HCT116 (cell line): ENCODE data around the gene SYP. TPM values are rescaled to one million over a fixed set of nuclear protein-coding genes. Genes with fewer than 3 reads are reported as not detected.

ENCODE experiments used
- ATAC-seq: fragments of 200-7000 bp; cut with Tn5 transposase; 2 replicates; pipeline ENCODE4 v1.9.1; 2020; ENCODE audit warnings: mild to moderate bottlenecking, moderate library complexity
- BruUV-seq: library from RNA; stranded (reverse); fragments of 400-500 nt; replicated peaks from 2 replicates; lab custom pipeline; 2021; lab: Mats Ljungman, UMichigan
- CTCF ChIA-PET: fragments of 300-600 bp; sonication (Branson Sonifier 250); formaldehyde crosslinking; loops from one replicate; lab custom pipeline; 2021; ENCODE audit warnings: antibody characterized with exemption; lab: Charles Lee
- POLR2A ChIA-PET: fragments of 300-600, 350-600 bp; sonication (Branson Sonifier 250); formaldehyde crosslinking; loops from one replicate; lab custom pipeline; 2021; ENCODE audit warnings: antibody characterized with exemption; lab: Charles Lee
- RAD21 ChIA-PET, 2 experiments: fragments of 300-600 bp; sonication (Branson Sonifier 250); formaldehyde crosslinking; loops; one replicate each; lab custom pipeline; 2023; ENCODE audit warnings: low total read pairs in 2 of 2; ENCODE audit not compliant: uncharacterized antibody in 2 of 2, unreplicated experiment in 2 of 2, low non-redundant PET in 1 of 2; lab: Charles Lee
- DNase-seq: peaks from one replicate; pipeline ENCODE4 v3.0.0-alpha.2; 2010; ENCODE audit warnings: low read depth, low spot score
- H2AFZ ChIP-seq: fragments of 200-600 bp; shearing (Covaris generic), sonication (generic); 2 replicates; pipeline ENCODE4 v1.6.1; 2017; ENCODE audit warnings: low read depth, mixed run types, mixed read lengths, antibody characterized with exemption, low read length; ENCODE audit not compliant: poor library complexity, severe bottlenecking
- H3K27ac ChIP-seq: 2 replicates; pipeline ENCODE4 v1.5.1; 2012; ENCODE audit warnings: low read depth, low read length
- H3K27me3 ChIP-seq: fragments of 200-600 bp; sonication (generic); 2 replicates; pipeline ENCODE4 v1.6.1; 2016; ENCODE audit warnings: mixed run types, low read length, mixed read lengths; ENCODE audit not compliant: insufficient read depth
- H3K36me3 ChIP-seq, 2 experiments: fragments of 200-500 bp in 1 of 2; fragments of 200-600 bp in 1 of 2; sonication (Bioruptor generic) in 1 of 2; sonication (generic) in 1 of 2; 2 replicates each; pipeline versions ENCODE4 v1.5.1 to v1.6.1; 2014 to 2016; ENCODE audit warnings: low read length in 2 of 2, inconsistent platforms in 1 of 2, mixed read lengths in 1 of 2, mixed run types in 1 of 2; ENCODE audit not compliant: insufficient read depth in 2 of 2, control insufficient read depth in 1 of 2
- H3K4me1 ChIP-seq, 2 experiments: fragments of 200-600 bp in 1 of 2; sonication (generic) in 1 of 2; 2 replicates each; pipeline versions ENCODE4 v1.5.1 to v1.6.1; 2012 to 2017; ENCODE audit warnings: low read length in 2 of 2, inconsistent platforms in 1 of 2, mild to moderate bottlenecking in 1 of 2, mixed read lengths in 1 of 2, mixed run types in 1 of 2, moderate library complexity in 1 of 2; ENCODE audit not compliant: insufficient read depth in 2 of 2, control insufficient read depth in 1 of 2
- H3K4me2 ChIP-seq: fragments of 200-600 bp; sonication (generic); 2 replicates; pipeline ENCODE4 v1.6.1; 2017; ENCODE audit warnings: mixed run types, low read length, mixed read lengths
- H3K4me3 ChIP-seq, 2 experiments: fragments of 200-600 bp in 1 of 2; sonication (generic) in 1 of 2; replicated peaks in 1 of 2; 2 replicates each; pipeline ENCODE4 v1.5.1; 2011 to 2016; ENCODE audit warnings: low read length in 2 of 2, control low read depth in 1 of 2, low read depth in 1 of 2, mild to moderate bottlenecking in 1 of 2, mixed read lengths in 1 of 2, mixed run types in 1 of 2
- H3K79me2 ChIP-seq: fragments of 200-600 bp; sonication (generic); 2 replicates; pipeline ENCODE4 v1.6.1; 2017; ENCODE audit warnings: mild to moderate bottlenecking, mixed run types, low read length, moderate library complexity, mixed read lengths; ENCODE audit not compliant: insufficient read depth
- H3K9ac ChIP-seq: fragments of 200-600 bp; sonication (generic); 2 replicates; pipeline ENCODE4 v1.6.1; 2016; ENCODE audit warnings: low read length, mixed read lengths
- H3K9me2 ChIP-seq: fragments of 200-600 bp; sonication (generic), shearing (Covaris generic); 2 replicates; pipeline ENCODE4 v1.6.1; 2017; ENCODE audit warnings: mixed run types, mild to moderate bottlenecking, moderate library complexity; ENCODE audit not compliant: insufficient read depth
- H3K9me3 ChIP-seq, 2 experiments: fragments of 200-500 bp in 1 of 2; fragments of 200-600 bp in 1 of 2; sonication (Bioruptor generic) in 1 of 2; sonication (generic) in 1 of 2; 2 replicates each; pipeline ENCODE4 v1.6.1; 2014 to 2017; ENCODE audit warnings: low read length in 2 of 2, mixed read lengths in 2 of 2, inconsistent platforms in 1 of 2, low read depth in 1 of 2, mild to moderate bottlenecking in 1 of 2, mixed run types in 1 of 2, moderate library complexity in 1 of 2; ENCODE audit not compliant: control insufficient read depth in 1 of 2, insufficient read depth in 1 of 2
- H4K20me1 ChIP-seq: fragments of 200-600 bp; sonication (generic), shearing (Covaris generic); 2 replicates; pipeline ENCODE4 v1.6.1; 2017; ENCODE audit warnings: mixed run types, mild to moderate bottlenecking, moderate library complexity; ENCODE audit not compliant: insufficient read depth
- CBX3 ChIP-seq: IDR thresholded peaks from 2 replicates; pipeline ENCODE4 v1.6.1; 2012; ENCODE audit warnings: low read depth
- CTCF ChIP-seq, 3 experiments: fragments of 200-600 bp in 1 of 3; sonication (generic) in 1 of 3; IDR thresholded peaks in 2 of 3; conservative IDR thresholded peaks in 1 of 3; 2 replicates each; pipeline ENCODE4 v1.5.1; 2012 to 2017; ENCODE audit warnings: low read depth in 2 of 3, low read length in 2 of 3, antibody characterized with exemption in 1 of 3, borderline replicate concordance in 1 of 3, control low read depth in 1 of 3, mild to moderate bottlenecking in 1 of 3, mixed read lengths in 1 of 3, mixed run types in 1 of 3, moderate library complexity in 1 of 3; ENCODE audit not compliant: insufficient read depth in 1 of 3
- ELF1 ChIP-seq: IDR thresholded peaks from 2 replicates; pipeline ENCODE4 v1.6.1; 2012; ENCODE audit warnings: low read depth, borderline replicate concordance
- JUND ChIP-seq: IDR thresholded peaks from 2 replicates; pipeline ENCODE4 v1.6.1; 2012
- POLR2A ChIP-seq: IDR thresholded peaks from 2 replicates; pipeline ENCODE4 v1.7.0; 2011; ENCODE audit warnings: borderline replicate concordance; ENCODE audit not compliant: insufficient read depth, insufficient read length; ENCODE audit errors: extremely low read depth
- POLR2AphosphoS5 ChIP-seq: IDR thresholded peaks from 2 replicates; pipeline ENCODE4 v1.6.1; 2011; ENCODE audit warnings: mild to moderate bottlenecking, low read depth, low read length, moderate library complexity
- RAD21 ChIP-seq: IDR thresholded peaks from 2 replicates; pipeline ENCODE4 v1.6.1; 2012; ENCODE audit warnings: low read depth, mild to moderate bottlenecking
- SP1 ChIP-seq: IDR thresholded peaks from 2 replicates; pipeline ENCODE4 v1.6.1; 2012; ENCODE audit warnings: low read depth
- SRF ChIP-seq: IDR thresholded peaks from 2 replicates; pipeline ENCODE4 v1.6.1; 2012; ENCODE audit warnings: low read depth
- ZBTB33 ChIP-seq: IDR thresholded peaks from 2 replicates; pipeline ENCODE4 v1.6.1; 2011; ENCODE audit warnings: mild to moderate bottlenecking, low read length, moderate library complexity; ENCODE audit not compliant: insufficient replicate concordance; ENCODE audit errors: extremely low read depth
- intact Hi-C: fragments of 100-400 bp; cut with micrococcal nuclease; formaldehyde crosslinking; loops from 2 replicates; pipeline ENCODE4 v1.10.0; 2022
- total RNA-seq: library from RNA; stranded (reverse); gene quantifications from one replicate; pipeline ENCODE4 v1.2.1, GENCODE V29; 2021; ENCODE audit not compliant: unreplicated experiment
- TF ChIP-seq, protein P1 (sequence below): IDR thresholded peaks from 2 replicates; pipeline ENCODE4 v1.6.1; 2012

Gene SYP
- total RNA-seq, 1 experiment from 2014 or later = 1.2 TPM

- H3K9me3 ChIP-seq = no peaks in the 10 kb centered on the region
- DNase-seq = no peak
- RAD21 ChIA-PET = no interaction called here
- no peaks in the 10 kb centered on the region for H3K79me2 ChIP-seq
- POLR2A ChIA-PET = no interaction called here
- no peaks in the 10 kb centered on the region for H3K27me3 ChIP-seq
- no peaks in the 10 kb centered on the region for H3K9me2 ChIP-seq
- no peak overlapping the region for H3K27ac ChIP-seq
- H3K4me2 ChIP-seq = no peak overlapping the region
- H3K4me3 ChIP-seq = no peak overlapping the region
- no peaks in the 10 kb centered on the region for H4K20me1 ChIP-seq
- no peak for ATAC-seq
- no peak overlapping the region for H2AFZ ChIP-seq
- no peak for TF ChIP-seq JUND
- TF ChIP-seq ELF1 = no peak
- TF ChIP-seq RAD21 = no peak
- TF ChIP-seq SP1 = no peak
- TF ChIP-seq, protein P1, sequence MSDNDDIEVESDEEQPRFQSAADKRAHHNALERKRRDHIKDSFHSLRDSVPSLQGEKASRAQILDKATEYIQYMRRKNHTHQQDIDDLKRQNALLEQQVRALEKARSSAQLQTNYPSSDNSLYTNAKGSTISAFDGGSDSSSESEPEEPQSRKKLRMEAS = no peak
- TF ChIP-seq POLR2AphosphoS5 = no peak
- TF ChIP-seq POLR2A = no peak
- CTCF ChIA-PET = no interaction called here
- no peak overlapping the region for H3K9ac ChIP-seq
- H3K4me1 ChIP-seq = peaks cover 1 to 3% of the 10 kb centered on the region in 2 experiments
- no peaks in the 10 kb centered on the region for H3K36me3 ChIP-seq
- BruUV-seq = no TSS peak
- intact Hi-C loops = no loop called here
Observed at GRCh38 chrX:49205443-49205842, 5.5 kb upstream of the SYP start.

GRCh38 chrX:49204709-49205108, 4.7 kb upstream of the SYP start:
- H4K20me1 ChIP-seq = no peaks in the 10 kb centered on the region
- TF ChIP-seq SRF (no peak), CBX3 (no peak), CTCF (IDR thresholded peaks at IDR 0.05 in 2 of 3, conservative IDR thresholded peaks at IDR 0.05 in 1 of 3; ENCODE audit: borderline replicate concordance in 1 of 3, insufficient read depth in 1 of 3, low read depth in 2 of 3, low read length in 2 of 3) (no peak), ZBTB33 (no peak), JUND (no peak)
- TF ChIP-seq, all 23 proteins: peak for 0
- Histone ChIP-seq H3K9ac (no peak overlapping the region), H2AFZ (no peak overlapping the region), H3K4me2 (no peak overlapping the region), H3K4me1 (peaks cover 3 to 6% of the 10 kb centered on the region in 2 experiments), H3K27me3 (no peaks in the 10 kb centered on the region), H3K79me2 (no peaks in the 10 kb centered on the region), H3K9me3 (no peaks in the 10 kb centered on the region), H3K4me3 (no peak overlapping the region), H3K9me2 (no peaks in the 10 kb centered on the region), H3K27ac (no peak overlapping the region), H3K36me3 (no peaks in the 10 kb centered on the region)
- BruUV-seq = no TSS peak
- RAD21 ChIA-PET = no interaction called here
- DNase-seq (no peak), ATAC-seq (no peak)
- intact Hi-C loops = no loop called here
- CTCF ChIA-PET = no interaction called here
- POLR2A ChIA-PET = no interaction called here
